Upper lobe of left lung (tissue), 6 donors: ENCODE results near the gene LGMN. TPM values are rescaled to one million over a fixed set of nuclear protein-coding genes. Genes with fewer than 3 reads are reported as not detected.

Source experiments
- ATAC-seq, 2 donors: fragments of 200-7000 bp; cut with Tn5 transposase; one replicate each; pipeline ENCODE4 v1.9.1; 2022; ENCODE audit warnings: mild to moderate bottlenecking in 2 of 2, moderate library complexity in 2 of 2; ENCODE audit not compliant: low FRiP score in 2 of 2
- DNase-seq, 2 donors: peaks; one replicate each; pipeline ENCODE4 v3.0.0-alpha.2; 2019 to 2020
- H3K27ac ChIP-seq, 4 donors: fragments of 200-600 bp; sonication (generic); one replicate each; pipeline ENCODE4 v1.5.1; 2016 to 2019
- H3K27me3 ChIP-seq, 4 donors: fragments of 200-600 bp; sonication (generic); one replicate each; pipeline ENCODE4 v1.5.1; 2017 to 2019
- H3K36me3 ChIP-seq, 4 donors: fragments of 200-600 bp; sonication (generic); one replicate each; pipeline ENCODE4 v1.5.1; 2016 to 2019
- H3K4me1 ChIP-seq, 4 donors: fragments of 200-600 bp; sonication (generic); one replicate each; pipeline ENCODE4 v1.5.1; 2018 to 2019
- H3K4me3 ChIP-seq, 4 donors: fragments of 200-600 bp; sonication (generic); one replicate each; pipeline ENCODE4 v1.5.1; 2017 to 2019; ENCODE audit warnings: mild to moderate bottlenecking in 2 of 4, moderate library complexity in 1 of 4
- H3K9me3 ChIP-seq, 4 donors: fragments of 200-600 bp; sonication (generic); one replicate each; pipeline ENCODE4 v1.5.1; 2018 to 2019
- CTCF ChIP-seq, 6 experiments: fragments of 450-650 bp in 4 of 6; fragments of 200-600 bp in 2 of 6; sonication (generic) in 2 of 6; IDR thresholded peaks; one replicate each; pipeline ENCODE4 v1.5.1; 2016 to 2019; ENCODE audit warnings: antibody characterized with exemption in 6 of 6
- EP300 ChIP-seq, 4 donors: sonication (generic); formaldehyde crosslinking; IDR thresholded peaks; one replicate each; pipeline ENCODE4 v1.5.1; 2017; ENCODE audit warnings: antibody characterized with exemption in 4 of 4, control low read depth in 2 of 4
- POLR2A ChIP-seq, 4 donors: fragments of 450-650 bp; IDR thresholded peaks; one replicate each; pipeline ENCODE4 v1.5.1; 2016 to 2017; ENCODE audit warnings: antibody characterized with exemption in 4 of 4, mild to moderate bottlenecking in 2 of 4
- POLR2AphosphoS5 ChIP-seq, 2 donors: sonication (generic); formaldehyde crosslinking; IDR thresholded peaks; one replicate each; pipeline ENCODE4 v1.5.1; 2017; ENCODE audit warnings: antibody characterized with exemption in 2 of 2
- WGBS, 2 donors: methylation state at CpG; one replicate each; pipeline ENCODE4 v1.1.5; 2017 to 2018; 5-methylcytosine and 5-hydroxymethylcytosine counted together
- total RNA-seq, 6 donors: library from RNA; depleted of rRNA in 4 of 6; stranded (reverse); fragments of >200 nt in 4 of 6; gene quantifications; one replicate each; pipeline versions ENCODE4 v1.1.0 to v1.2.1, GENCODE V29; 2016 to 2021
- donor health status: DM: no; HTN: no; CAD: no; lungs with moderate emphysema.
- donor health status: DM: no; HTN: yes; CAD: no; lungs with severe emphysema.

The LGMN gene
- total RNA-seq, 6 donors from 2014 or later, result 53.4 to 222 (median 123) TPM

- peaks cover 19 to 33% (median 23%) of the 10 kb centered on the region in 4 donors for H3K4me1 ChIP-seq
- ATAC-seq, result no peak
- peaks cover 0 to 44% (median 27%) of the 10 kb centered on the region in 4 donors for H3K36me3 ChIP-seq
- H3K27me3 ChIP-seq, result no peaks in the 10 kb centered on the region
- no peak overlapping the region for H3K4me3 ChIP-seq
- H3K9me3 ChIP-seq, result no peaks in the 10 kb centered on the region
- H3K27ac ChIP-seq, result no peak overlapping the region
- WGBS, 2 donors, result 74 to 79% methylated on average over 9 to 13 of the region's 13 CpGs
- TF ChIP-seq POLR2A (IDR thresholded peaks at IDR 0.05), result no peak
- TF ChIP-seq CTCF (IDR thresholded peaks at IDR 0.05), result peak in 5 of 6 experiments; percentile 25 to 60 (median 39)
- peak in 1 of 2 donors; percentile 56 for DNase-seq
Measured at GRCh38 chr14:92690171-92691011, 58.0 kb downstream of the LGMN start.

GRCh38 chr14:92688434-92689375 is 59.7 kb downstream of the LGMN start:
- no peaks in the 10 kb centered on the region for H3K9me3 ChIP-seq
- H3K36me3 ChIP-seq, result peaks cover 2 to 59% (median 36%) of the 10 kb centered on the region in 4 donors
- peak overlapping the region in 1 of 4 donors; percentile 46 for H3K27ac ChIP-seq
- H3K27me3 ChIP-seq, result no peaks in the 10 kb centered on the region
- peak overlapping the region in 3 of 4 donors; percentile 47 to 53 (median 48) for H3K4me3 ChIP-seq
- peak in 1 of 2 donors; percentile 75 for DNase-seq
- 92% methylated on average over 21 to 30 of the region's 30 CpGs for WGBS, 2 donors
- no peak for ATAC-seq
- peaks cover 19 to 32% (median 23%) of the 10 kb centered on the region in 4 donors for H3K4me1 ChIP-seq
- no peak for TF ChIP-seq POLR2A (IDR thresholded peaks at IDR 0.05)

- peaks cover 13 to 25% (median 16%) of the 10 kb centered on the region in 4 donors for H3K4me1 ChIP-seq
- H3K27ac ChIP-seq, result peak overlapping the region in 3 of 4 donors; percentile 11 to 47 (median 46)
- peak in 1 of 2 donors; percentile 88 for DNase-seq
- 45 to 82% methylated on average over 17 to 55 of the region's 80 CpGs for WGBS, 2 donors
- no peaks in the 10 kb centered on the region for H3K27me3 ChIP-seq
- TF ChIP-seq POLR2AphosphoS5 (IDR thresholded peaks at IDR 0.05) (no peak), EP300 (IDR thresholded peaks at IDR 0.05) (no peak), POLR2A (IDR thresholded peaks at IDR 0.05) (peak in 2 of 4 donors; percentile 32 to 35), CTCF (IDR thresholded peaks at IDR 0.05) (peak in 1 of 6 experiments; percentile 14)
- peak in 1 of 2 donors; percentile 38 for ATAC-seq
- no peaks in the 10 kb centered on the region for H3K9me3 ChIP-seq
- H3K4me3 ChIP-seq, result peak overlapping the region; percentile 22 to 53 (median 48)
- peaks cover 2 to 59% (median 36%) of the 10 kb centered on the region in 4 donors for H3K36me3 ChIP-seq
Measured at GRCh38 chr14:92687681-92688433, 60.6 kb downstream of the LGMN start.

GRCh38 chr14:92686900-92687427 is 61.5 kb downstream of the LGMN start:
- no peaks in the 10 kb centered on the region for H3K9me3 ChIP-seq
- H3K4me3 ChIP-seq, result peak overlapping the region in 3 of 4 donors; percentile 47 to 53 (median 48)
- peak in 1 of 2 donors; percentile 34 for TF ChIP-seq POLR2AphosphoS5 (IDR thresholded peaks at IDR 0.05)
- no peak for TF ChIP-seq EP300 (IDR thresholded peaks at IDR 0.05)
- no peak for TF ChIP-seq POLR2A (IDR thresholded peaks at IDR 0.05)
- TF ChIP-seq CTCF (IDR thresholded peaks at IDR 0.05), result peak; percentile 92 to 100 (median 98)
- peak; percentile 88 to 97 for DNase-seq
- peak overlapping the region in 3 of 4 donors; percentile 4 to 47 (median 22) for H3K27ac ChIP-seq
- H3K36me3 ChIP-seq, result peaks cover 2 to 67% (median 41%) of the 10 kb centered on the region in 4 donors
- H3K4me1 ChIP-seq, result peaks cover 4 to 16% (median 10%) of the 10 kb centered on the region in 4 donors
- H3K27me3 ChIP-seq, result no peaks in the 10 kb centered on the region
- ATAC-seq, result peak; percentile 89 to 92
- WGBS, 2 donors, result 31 to 91% methylated on average over 9 to 44 of the region's 45 CpGs
